ENCODE data around the gene HEPN1. TPM values are rescaled to one million over a fixed set of nuclear protein-coding genes. Genes with fewer than 3 reads are reported as not detected.

The HEPN1 gene
- total and polyA plus RNA-seq, 9 of the 15 experiments (the other 6 are each of a cell fraction or from before 2014, with no cell fraction given), result not detected

DNA sequence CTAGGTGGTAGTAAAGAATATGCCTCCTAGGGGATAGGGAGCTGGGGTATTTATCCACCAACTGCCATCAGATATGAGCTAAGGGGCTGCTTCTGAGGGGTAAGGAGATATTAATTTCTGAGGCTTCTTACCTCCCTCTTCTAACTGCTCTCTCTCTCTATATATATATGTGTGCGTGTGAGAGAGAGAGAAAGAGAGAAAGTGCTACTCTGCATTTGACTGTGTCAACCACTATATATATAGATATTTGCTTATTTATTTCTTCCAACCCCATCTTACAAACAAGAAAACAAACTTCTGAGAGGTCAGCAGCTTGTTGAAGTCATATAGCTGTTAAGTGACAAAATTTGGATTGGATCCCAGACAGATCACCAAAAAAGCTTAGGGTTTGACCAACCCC is 22.7 kb downstream of the HEPN1 start:
- H3K4me1 ChIP-seq (replicated peaks in 1 of 2; ENCODE audit: control insufficient read depth in 2 of 2, insufficient read depth in 2 of 2, low read length in 2 of 2), result no peaks in the 10 kb centered on the region

More for the DNA sequence above, 22.7 kb downstream of the HEPN1 start:
- Histone ChIP-seq H3K79me2 (ENCODE audit: control insufficient read depth, insufficient read depth, low read length) (no peaks in the 10 kb centered on the region), H3K27me3 (ENCODE audit: control insufficient read depth in 2 of 2, insufficient read depth in 2 of 2, low read length in 2 of 2) (peaks cover 12 to 33% of the 10 kb centered on the region in 2 experiments; a peak in 4 of 5 replicates), H3K9me3 (replicated peaks; ENCODE audit: control insufficient read depth, insufficient read depth, low read depth, low read length) (no peaks in the 10 kb centered on the region), H3K4me2 (ENCODE audit: insufficient read depth, low read length) (no peak overlapping the region), H3K4me3 (no peak overlapping the region), H2AFZ (ENCODE audit: low read depth, low read length) (no peak overlapping the region), H4K20me1 (replicated peaks; ENCODE audit: control insufficient read depth, insufficient read depth, low read length) (no peaks in the 10 kb centered on the region), H3K36me3 (ENCODE audit: control insufficient read depth, insufficient read depth, low read length) (no peaks in the 10 kb centered on the region), H3K9ac (ENCODE audit: insufficient read depth in 1 of 2, low read depth in 2 of 2, low read length in 2 of 2) (no peak overlapping the region), H3K27ac (ENCODE audit: extremely low read depth, low read depth, low read length) (no peak overlapping the region), H3K9me1 (ENCODE audit: control insufficient read depth, insufficient read depth, low read length) (no peaks in the 10 kb centered on the region)
- ATAC-seq, result no peak
- in situ Hi-C loops (cut with MboI), result no loop called here
- POLR2A ChIA-PET, result no interaction called here
- CTCF ChIA-PET (ENCODE audit: low intra/inter-chr PET ratio), result no interaction called here
- TF ChIP-seq TBL1XR1 (IDR thresholded peaks at IDR 0.05; ENCODE audit: low read length in 2 of 2), result no peak
- TF ChIP-seq, protein P1, sequence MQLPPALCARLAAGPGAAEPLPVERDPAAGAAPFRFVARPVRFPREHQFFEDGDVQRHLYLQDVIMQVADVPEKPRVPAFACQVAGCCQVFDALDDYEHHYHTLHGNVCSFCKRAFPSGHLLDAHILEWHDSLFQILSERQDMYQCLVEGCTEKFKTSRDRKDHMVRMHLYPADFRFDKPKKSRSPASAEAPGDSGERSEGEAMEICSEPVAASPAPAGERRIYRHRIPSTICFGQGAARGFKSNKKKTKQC (CRISPR knock-in tag; IDR thresholded peaks at IDR 0.05), result no peak
- TF ChIP-seq ELK1 (CRISPR knock-in tag; IDR thresholded peaks at IDR 0.05), result no peak
- no peak for TF ChIP-seq SMARCA5 (IDR thresholded peaks at IDR 0.05)
- TF ChIP-seq CBFA2T3 (IDR thresholded peaks at IDR 0.05), result no peak
- TF ChIP-seq TAF9B (IDR thresholded peaks at IDR 0.05; ENCODE audit: partially characterized antibody), result no peak
- TF ChIP-seq IRF1 (CRISPR knock-in tag; IDR thresholded peaks at IDR 0.05; ENCODE audit: borderline replicate concordance), result no peak
- intact Hi-C loops (cut with micrococcal nuclease), result no loop called here
- BruUV-seq (replicated peaks), result no TSS peak
- 0% methylated on average over 1 of the region's 1 CpG for WGBS (ENCODE audit: insufficient coverage, low coverage, missing lambda C conversion rate)
- no peak for FAIRE-seq
- DNase-seq (ENCODE audit: extremely low read depth in 1 of 4, low spot score in 3 of 4), result no peak

Measured in K562 (cell line).